Measurements from ENCODE around the gene DOP1B. TPM values are rescaled to one million over a fixed set of nuclear protein-coding genes. Genes with fewer than 3 reads are reported as not detected.

The DOP1B gene
- total RNA-seq, 1 experiment from 2014 or later = 31.0 TPM

DNA sequence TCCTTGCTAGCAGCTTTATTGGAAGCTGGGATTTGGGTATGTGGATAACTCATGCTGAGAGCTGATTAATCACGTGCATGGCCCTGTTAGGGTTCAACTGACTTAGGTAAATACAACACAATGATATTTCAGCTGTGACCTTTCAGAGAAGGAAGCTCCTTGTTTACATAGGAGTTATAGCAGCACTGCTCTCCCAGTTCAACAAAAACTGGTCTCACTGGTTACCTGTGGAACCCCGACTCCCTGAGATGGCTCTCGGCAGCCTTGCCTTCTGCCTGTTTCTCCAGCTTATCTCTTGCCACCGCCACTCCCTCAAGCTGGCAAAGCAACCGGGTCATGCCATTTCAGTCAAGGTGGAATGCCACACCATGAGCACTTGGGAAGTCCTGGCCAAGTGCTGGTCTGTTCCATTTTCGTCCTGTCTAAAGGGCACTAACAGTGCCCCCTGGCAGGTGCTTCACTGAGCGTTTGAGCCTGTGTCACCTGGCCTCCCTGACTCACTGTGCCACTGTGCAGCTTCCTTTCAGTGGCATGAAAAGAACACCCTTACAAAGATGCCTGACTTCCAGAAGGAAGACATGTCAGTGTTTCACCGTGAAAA lies 31.6 kb downstream of the DOP1B start:
- H3K27me3 ChIP-seq (ENCODE audit: control insufficient read depth, insufficient read depth, low read length) = no peaks in the 10 kb centered on the region
- BruUV-seq (replicated peaks) = no TSS peak
- CTCF ChIA-PET = interaction anchor here (0.6 kb wide), 1 partner anchor 15 kb away, joined by 4 read pairs; no protein-coding TSS in a partner anchor
- DNase-seq (ENCODE audit: low read depth, low spot score) (no peak), ATAC-seq (peak; percentile 48; the same call in 1 of the 2 replicates)
- H3K36me3 ChIP-seq (ENCODE audit: control insufficient read depth, insufficient read depth, low read length) = no peaks in the 10 kb centered on the region
- in situ Hi-C loops (cut with HindIII; ENCODE audit: low pct_unique_long_range_greater_than_20kb, low sequenced_read_pairs) = no loop called here
- H3K4me1 ChIP-seq (ENCODE audit: control insufficient read depth, insufficient read depth, low read length) = peaks cover 9% of the 10 kb centered on the region
- no peaks in the 10 kb centered on the region for H3K9me3 ChIP-seq (ENCODE audit: control insufficient read depth, insufficient read depth, low read depth, low read length)
- no peak overlapping the region for H3K27ac ChIP-seq (ENCODE audit: low read length)
- POLR2A ChIA-PET = no interaction called here
- no peak overlapping the region for H3K4me3 ChIP-seq (ENCODE audit: low read depth in 2 of 2, low read length in 2 of 2)
- TF ChIP-seq CTCF (IDR thresholded peaks at IDR 0.05) (no peak), TCF7L2 (IDR thresholded peaks at IDR 0.05; ENCODE audit: low read depth, low read length) (no peak), POLR2AphosphoS5 (IDR thresholded peaks at IDR 0.05; ENCODE audit: low read depth, low read length) (no peak), SIN3A (IDR thresholded peaks at IDR 0.05; ENCODE audit: borderline replicate concordance, insufficient read depth, low read depth, low read length) (no peak), REST (IDR thresholded peaks at IDR 0.05; ENCODE audit: insufficient read depth in 1 of 2, low read depth in 2 of 2, low read length in 1 of 2) (no peak)
- intact Hi-C loops (cut with micrococcal nuclease; ENCODE audit: unreplicated experiment) = no loop called here

- Histone ChIP-seq H3K27ac (ENCODE audit: low read length) (no peak overlapping the region), H3K27me3 (ENCODE audit: control insufficient read depth, insufficient read depth, low read length) (no peaks in the 10 kb centered on the region), H3K36me3 (ENCODE audit: control insufficient read depth, insufficient read depth, low read length) (no peaks in the 10 kb centered on the region), H3K4me3 (ENCODE audit: low read depth in 2 of 2, low read length in 2 of 2) (no peak overlapping the region), H3K9me3 (ENCODE audit: control insufficient read depth, insufficient read depth, low read depth, low read length) (no peaks in the 10 kb centered on the region), H3K4me1 (ENCODE audit: control insufficient read depth, insufficient read depth, low read length) (peaks cover 15% of the 10 kb centered on the region)
- in situ Hi-C loops (cut with HindIII; ENCODE audit: low pct_unique_long_range_greater_than_20kb, low sequenced_read_pairs) (no loop called here), intact Hi-C loops (cut with micrococcal nuclease; ENCODE audit: unreplicated experiment) (no loop called here)
- DNase-seq (ENCODE audit: low read depth, low spot score) (no peak), ATAC-seq (no peak)
- BruUV-seq (replicated peaks) = no TSS peak
- ChIA-PET CTCF (no interaction called here), POLR2A (no interaction called here)
- TF ChIP-seq POLR2AphosphoS5 (IDR thresholded peaks at IDR 0.05; ENCODE audit: low read depth, low read length) (no peak), REST (IDR thresholded peaks at IDR 0.05; ENCODE audit: insufficient read depth in 1 of 2, low read depth in 2 of 2, low read length in 1 of 2) (no peak), CTCF (IDR thresholded peaks at IDR 0.05) (no peak), TCF7L2 (IDR thresholded peaks at IDR 0.05; ENCODE audit: low read depth, low read length) (no peak), SIN3A (IDR thresholded peaks at IDR 0.05; ENCODE audit: borderline replicate concordance, insufficient read depth, low read depth, low read length) (no peak)
These were observed 32.3 kb downstream of the DOP1B start for GRCh38 chr21:36188937-36189336.
